HG03521 (cell line): ENCODE results near the gene MAP1LC3B.

Experiments used
- ATAC-seq: cut with Tn5 transposase; IDR thresholded peaks from one replicate; pipeline ENCODE4 v1.9.1; 2021; ENCODE audit warnings: mild to moderate bottlenecking, moderate library complexity; ENCODE audit not compliant: unreplicated experiment

The MAP1LC3B gene

DNA sequence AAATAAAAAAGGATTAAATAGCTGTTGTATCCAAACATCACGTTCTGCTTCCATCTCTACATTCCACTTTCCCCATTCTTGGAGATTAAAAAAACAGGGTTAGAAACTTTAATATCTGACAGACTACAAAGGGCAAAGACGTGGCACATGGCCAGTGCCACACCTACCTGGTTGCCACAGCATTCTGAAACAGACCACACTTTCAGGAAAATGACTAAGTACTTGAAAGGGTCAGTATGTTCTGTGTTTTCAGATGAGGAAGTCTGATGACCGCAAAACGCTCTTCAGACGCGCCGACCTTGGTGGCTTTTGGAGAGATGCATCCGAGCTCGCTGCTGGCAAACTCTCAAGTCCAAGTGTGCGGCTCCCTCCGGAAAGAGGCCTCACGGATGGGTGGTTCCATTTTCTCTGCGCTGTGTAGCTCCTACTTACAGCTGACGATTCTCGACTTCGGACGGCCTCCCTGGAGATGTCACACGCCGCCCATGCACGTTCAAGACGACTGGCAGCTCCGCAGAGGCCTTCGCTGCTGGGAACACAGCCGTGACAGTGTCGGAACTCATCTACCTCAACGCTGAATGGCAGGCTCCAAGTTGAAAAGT is 15.5 kb downstream of the MAP1LC3B start:
- ATAC-seq = no peak

DNA sequence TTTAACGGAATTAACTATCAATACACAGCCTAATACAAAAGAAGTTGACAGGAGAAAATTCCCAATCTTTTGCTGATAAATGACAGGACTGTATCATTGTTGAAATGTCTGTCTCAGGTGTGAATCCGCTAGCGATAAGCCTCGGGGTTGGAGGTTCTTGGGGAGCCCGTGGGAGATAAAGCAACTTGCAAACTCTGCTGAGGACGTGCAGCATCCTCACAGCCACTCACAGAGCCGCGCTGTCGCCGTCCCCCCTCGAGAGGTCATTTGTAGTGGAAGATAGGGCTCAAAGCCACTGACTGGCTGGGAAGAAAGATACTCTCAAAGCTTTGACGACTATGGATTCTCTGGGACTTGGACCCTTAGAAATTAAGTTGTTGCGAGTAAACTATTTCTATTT is 17.0 kb downstream of the MAP1LC3B start:
- no peak for ATAC-seq

DNA sequence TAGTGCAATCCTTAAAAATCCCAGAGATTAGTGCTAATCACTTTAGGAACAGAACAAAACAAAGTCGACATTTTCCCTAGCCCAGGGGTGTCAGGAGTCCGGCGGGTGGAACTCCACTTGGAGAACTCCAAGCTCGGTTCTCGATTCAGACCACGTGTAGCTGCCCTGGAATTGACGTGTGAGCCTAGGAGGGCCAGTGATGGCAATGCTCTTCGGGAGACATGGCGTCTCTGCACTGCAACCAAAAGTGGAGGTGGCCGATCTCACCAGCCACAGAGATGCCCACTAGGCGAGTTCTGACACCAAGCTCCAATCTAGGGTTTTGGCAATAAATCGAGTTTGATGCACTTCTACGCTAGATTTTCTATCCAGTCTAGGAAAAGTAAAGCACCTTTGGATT is 17.6 kb downstream of the MAP1LC3B start:
- no peak for ATAC-seq

DNA sequence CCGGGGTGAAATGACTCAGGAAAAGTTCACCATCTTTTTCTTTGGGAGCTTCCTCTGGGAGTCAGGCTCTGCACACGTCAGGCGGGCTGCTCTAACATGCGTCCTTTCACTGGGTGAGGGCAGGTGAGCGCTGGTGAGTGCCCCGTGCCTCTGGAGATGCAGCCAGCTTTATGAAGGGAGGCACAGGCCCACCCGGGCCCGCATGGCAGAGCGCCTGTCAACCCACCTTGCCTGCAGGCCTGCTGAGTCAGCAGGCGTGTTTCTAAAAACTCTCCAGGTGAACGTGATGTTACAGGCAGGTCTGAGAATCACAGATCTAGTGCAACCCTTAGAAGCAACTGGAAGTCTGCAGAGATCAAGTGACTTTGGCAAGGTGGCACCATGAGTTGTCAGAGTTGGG is 18.4 kb downstream of the MAP1LC3B start:
- no peak for ATAC-seq

DNA sequence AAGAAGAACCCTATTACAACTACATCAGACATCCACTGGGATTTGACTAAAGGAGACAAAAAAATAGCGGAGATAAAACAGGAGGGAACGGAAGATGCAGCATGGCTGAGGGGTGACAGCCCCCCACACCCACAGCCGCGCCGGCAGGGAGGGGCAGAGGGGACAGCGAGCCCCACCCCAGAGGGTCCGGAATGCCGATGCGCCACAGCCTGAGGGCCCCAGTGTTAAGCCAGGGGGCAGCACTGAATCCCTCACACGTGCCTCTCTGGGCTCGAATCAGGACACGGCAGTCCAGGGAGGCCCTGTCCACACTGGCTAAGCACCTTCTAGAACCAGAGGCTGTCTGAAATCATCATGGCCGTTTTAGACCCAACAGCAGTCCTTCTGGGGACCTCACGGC is 18.8 kb downstream of the MAP1LC3B start:
- ATAC-seq = no peak

DNA sequence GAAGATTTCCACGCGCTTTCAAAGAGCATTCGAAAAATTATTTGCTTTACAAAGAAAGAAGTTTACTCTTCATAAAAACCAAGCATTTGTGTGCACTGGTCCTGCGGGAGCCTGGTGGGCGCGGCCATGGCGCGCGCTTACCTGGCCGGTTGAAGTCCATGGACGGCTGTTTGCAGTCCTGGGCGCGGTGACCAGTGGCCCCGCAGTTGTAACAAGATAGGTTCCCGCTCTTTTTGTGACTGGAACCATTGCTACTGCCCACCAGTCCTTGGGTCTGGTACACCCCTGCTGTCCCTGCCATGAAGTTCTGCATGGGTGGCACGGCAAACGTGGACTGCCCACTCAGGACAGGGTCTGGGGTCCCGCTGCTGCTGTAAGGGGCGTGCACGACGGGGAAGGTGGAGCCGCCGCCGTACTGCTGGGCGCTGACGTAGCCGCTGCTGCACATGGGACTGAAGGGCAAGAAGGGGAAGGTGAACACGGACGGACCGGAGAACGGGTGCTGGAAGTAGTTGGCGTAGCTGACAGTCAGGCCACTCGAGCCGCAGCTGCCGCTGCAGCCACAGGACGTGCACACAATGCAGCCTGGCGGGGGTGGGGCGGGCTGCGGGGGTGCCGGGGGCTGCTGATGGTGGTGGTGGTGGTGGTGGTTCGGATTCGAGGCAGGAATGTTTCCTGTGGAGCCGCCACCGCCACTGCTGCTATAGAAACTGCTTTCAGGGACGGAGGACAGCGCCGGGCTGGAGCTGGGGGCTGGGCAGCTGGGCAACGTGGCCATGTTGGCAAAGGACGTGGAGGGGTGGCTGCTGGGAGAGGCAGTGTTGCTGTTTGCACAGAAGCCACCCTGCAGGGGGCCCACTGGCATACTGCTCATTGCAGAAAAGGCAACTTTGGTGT is 19.5 kb downstream of the MAP1LC3B start:
- ATAC-seq = no peak

DNA sequence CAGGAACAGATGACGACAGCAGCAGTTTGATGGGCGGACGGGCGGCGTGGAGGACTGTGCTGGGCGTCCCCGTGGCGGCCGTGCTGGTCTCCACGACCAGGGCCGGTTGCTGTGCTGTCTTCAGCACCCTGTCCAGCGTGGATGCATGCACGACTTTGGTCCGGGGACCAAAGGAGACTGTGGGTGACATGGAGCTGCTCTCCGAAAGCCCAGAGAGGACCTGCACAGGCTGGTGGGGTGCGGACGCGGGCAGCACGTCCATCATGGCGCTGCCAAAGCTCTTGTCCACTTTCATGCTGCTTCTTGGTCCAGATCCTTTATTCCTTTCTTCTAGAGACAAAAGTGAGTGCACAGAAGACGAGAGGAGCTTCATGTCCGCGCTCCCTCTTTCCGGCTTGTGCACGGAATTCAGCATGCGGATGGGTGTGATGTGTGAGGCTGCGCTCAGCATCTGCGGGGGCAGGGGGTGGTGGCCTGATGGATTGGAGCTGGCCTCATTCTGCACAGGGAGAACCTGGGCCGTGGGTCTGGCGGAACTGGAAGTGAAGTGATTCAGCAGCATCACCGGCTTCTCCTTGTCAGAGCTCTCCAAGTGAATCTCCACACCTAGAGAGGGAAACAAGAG is 20.3 kb downstream of the MAP1LC3B start:
- ATAC-seq = no peak

DNA sequence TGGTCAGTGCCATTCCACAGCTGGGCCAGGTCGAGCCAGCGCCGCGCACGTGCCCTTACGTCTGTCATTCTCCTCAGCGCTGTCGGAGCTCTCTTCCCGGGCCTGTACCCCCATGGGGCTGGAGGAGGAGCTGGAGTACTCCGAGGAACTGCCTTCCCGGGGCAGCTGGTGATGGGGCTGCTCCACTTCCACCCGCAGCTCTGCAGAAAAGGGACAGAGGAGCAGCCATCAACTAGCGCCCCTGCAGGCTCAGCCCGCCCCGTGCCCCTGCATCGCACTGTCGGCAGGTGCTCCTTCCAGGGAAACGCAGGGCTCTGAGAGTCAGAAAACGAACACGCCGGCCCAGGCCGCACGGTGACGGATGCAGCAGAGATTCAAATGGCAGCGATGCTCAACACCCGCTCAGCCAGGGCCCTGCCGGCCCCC is 20.9 kb downstream of the MAP1LC3B start:
- ATAC-seq = no peak

DNA sequence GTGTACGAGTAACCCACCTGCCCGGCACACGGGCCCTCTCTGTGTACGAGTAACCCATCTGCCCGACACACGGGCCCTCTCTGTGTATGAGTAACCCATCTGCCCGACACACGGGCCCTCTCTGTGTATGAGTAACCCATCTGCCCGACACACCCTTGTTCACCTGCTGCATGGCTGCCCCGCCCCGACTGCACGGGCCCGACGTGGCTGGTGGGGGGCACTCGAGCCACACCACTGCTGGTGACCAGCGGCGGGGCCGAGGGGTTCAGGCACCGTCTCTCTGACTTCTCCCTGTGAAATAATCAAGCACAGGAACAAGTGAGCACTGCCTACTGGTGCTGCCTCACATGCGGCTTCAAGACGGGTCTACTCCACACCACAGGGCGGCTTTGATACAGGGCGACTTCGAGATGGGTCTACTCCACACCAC is 22.1 kb downstream of the MAP1LC3B start:
- ATAC-seq = no peak

DNA sequence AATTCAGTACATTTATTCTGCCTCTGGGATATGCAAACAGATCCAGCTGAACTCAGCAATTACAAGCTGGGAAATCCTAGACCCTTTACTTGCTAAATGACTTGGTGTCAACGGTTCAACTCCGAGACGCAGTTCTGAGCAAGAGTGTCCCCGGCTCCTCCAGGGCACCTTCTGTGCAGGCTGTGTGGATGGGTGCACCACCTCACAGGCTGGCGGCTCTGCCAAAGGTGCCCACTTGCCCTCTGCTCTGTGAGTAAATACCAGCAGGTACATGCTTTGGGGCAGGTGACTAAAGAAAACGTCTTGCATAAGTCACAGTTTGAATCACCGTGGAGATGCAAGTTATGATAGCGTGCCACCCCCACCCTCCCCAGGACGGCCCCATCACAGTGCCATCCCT is 23.3 kb downstream of the MAP1LC3B start:
- ATAC-seq = no peak

DNA sequence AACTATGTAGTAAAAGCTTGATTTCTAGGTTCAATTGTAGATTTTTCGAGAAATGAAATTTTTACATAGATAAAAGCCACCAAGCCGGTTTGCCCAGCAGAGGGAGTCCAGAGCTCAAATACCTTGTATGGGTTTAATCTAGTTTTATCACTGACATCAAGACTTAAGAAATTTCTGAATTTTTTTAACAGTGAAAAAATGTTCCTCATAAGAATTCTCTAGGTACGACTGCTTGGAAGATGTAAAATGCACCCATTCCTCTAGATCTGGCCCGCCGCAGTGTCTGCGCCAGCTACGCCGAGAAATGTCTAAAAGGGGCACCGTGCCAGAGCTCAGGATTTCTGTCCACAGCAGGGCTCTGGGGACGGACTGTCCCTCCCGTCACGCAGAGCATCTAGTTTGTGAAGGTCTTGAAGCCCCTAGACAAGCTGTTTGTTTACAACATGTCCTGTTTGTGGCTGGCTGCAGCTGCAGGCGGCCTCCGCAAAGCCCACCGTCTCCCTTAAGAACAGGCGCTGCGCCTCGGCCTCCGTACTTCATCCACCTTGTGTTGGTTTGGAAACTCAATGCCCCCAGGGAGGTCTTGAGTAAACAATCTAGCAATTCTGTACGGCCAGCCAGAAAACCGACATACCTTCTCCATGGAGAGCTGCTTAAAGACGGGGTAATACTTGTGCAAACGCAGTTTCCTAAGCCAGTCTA is 24.8 kb downstream of the MAP1LC3B start:
- no peak for ATAC-seq

DNA sequence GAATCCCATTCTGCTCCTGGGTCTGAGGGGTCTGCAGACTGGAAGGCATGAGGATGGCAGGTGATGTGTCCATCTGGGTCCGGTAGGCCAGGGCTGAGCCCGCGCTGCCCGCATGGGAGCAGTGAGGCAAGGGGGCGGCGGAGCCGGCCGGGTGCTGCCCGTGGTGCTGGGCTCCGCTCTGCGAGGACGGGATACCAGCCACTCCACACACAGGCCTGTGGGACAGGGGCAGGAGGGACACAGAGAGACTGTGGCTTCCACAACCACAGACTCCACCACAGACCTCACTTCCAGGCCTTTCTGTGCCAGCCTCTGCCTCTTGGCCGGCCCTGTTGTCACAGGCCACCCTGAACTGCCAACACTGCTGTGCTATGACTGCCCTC is 25.4 kb downstream of the MAP1LC3B start:
- ATAC-seq = no peak

DNA sequence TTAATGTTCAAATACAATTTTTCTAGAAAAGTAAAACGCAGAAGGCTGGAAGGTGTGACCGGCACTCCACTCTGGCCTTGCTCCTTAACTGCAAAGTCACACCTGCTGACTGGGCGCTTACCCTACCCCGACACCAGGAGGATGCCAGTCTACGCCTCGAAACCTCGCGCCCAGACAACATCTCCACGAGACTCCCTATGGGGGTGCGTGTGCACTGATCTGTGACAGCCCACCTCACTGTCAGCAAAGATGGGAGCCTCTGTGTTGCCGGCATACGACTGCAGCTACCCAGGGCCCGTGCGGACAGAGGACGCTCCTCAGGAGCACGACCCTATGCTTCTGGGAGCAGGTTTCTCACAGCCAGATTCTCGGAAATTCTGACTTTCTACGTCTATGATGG is 26.1 kb downstream of the MAP1LC3B start:
- no peak for ATAC-seq

DNA sequence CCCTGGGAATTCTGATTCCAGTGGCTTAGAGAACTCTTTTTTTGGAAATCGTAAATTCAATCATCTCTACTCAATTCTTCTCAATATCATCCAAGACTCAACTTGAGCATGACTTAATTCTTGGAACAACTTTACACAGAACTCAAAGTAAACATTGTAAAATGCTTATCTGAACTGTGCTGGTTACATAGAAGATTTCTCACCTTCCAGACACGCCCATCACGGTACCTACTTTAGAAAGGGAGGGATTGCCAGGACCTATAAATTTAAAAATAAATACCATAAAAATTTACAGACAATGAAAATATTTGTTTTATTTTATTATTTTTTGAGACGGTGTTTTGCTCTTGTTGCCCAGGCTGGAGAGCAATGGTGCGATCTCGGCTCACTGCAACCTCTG is 26.5 kb downstream of the MAP1LC3B start:
- no peak for ATAC-seq

DNA sequence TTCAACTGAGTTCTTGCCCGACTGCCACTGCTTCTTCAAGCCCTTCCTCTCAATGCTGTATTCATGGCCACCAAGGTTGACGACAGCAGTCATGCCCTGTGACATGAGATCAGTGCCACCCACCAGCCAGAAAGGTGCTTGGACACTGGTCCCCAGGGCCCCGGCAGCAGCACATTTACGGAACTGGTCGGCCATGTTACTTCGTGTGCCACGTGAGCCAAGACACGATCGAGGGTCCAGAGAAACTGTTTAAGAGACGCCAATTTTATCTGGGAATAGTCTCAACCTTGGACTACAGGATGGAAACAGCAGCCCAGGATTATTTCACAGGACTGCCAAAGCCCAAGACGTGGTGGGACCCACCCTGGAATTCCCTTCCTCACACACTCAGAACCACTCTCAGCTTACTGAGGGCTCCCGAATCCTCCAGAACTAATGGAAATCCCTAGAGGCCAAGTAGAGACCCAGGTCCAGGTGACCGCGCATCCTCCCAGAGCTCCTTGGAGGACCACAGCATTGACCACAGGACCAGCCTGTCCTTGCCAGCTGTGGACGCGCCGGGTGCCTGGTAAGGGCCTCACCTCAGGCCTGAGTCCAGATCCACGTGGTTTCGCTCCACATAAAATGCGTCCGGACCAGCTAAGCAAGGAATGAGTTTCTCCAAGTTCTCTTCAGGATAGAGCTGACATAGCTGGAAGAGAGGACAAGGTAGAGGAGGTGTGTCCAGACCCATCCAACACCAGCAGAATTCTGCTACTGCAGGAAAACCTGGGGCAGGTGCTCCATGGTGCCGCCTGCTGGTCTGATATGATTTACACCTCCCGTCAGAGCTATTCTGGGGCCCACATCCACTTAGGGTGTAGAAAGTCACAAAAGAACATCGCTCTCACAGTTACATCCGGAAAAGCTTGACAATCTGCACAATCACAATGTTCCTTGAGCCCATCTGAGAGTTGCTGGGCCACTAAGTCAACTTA is 28.2 kb downstream of the MAP1LC3B start:
- no peak for ATAC-seq

DNA sequence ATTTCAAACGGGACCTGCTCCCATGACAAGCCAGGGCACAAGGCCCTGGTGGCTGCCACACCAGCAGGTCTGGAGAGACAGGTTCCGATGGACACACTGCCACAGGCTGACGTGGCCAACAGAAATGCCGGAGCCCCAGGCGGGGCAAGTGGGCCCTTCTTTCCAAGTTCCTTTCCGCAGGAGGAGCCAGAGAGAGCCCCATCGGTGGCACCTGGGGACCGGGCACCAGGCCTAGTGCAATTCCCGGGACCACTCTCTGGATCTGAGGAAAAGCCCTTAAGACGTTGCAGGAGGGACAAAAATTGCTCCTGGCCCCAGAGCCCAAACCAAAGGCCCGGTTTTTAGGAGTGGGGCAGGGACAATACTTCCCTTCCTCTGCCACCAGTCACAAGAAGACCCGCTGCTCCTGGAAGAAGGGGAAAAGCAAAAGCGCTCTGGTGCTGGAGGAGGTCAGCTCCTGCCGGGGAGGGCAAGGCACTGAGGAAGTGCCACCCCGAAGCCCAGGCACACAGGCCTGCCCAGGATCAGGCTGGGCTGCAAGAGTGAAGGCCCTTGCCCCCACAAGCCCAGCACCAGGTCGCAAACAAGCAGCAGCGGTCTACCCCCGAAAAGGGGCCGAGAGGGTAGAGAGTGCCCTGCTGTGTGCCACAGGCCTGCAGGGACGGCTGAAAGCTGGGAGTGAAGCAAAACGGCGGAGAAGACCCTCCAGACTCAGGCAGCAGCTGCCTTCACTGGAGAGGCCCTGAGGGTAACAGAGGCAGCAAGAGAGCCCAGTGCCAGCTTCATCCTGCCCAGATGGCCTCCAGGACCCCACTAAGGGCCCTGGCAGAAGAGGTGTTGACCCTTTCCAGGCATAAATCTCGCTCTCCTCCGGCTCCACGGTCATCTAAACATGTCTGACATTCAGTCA is 29.1 kb downstream of the MAP1LC3B start:
- ATAC-seq = no peak

DNA sequence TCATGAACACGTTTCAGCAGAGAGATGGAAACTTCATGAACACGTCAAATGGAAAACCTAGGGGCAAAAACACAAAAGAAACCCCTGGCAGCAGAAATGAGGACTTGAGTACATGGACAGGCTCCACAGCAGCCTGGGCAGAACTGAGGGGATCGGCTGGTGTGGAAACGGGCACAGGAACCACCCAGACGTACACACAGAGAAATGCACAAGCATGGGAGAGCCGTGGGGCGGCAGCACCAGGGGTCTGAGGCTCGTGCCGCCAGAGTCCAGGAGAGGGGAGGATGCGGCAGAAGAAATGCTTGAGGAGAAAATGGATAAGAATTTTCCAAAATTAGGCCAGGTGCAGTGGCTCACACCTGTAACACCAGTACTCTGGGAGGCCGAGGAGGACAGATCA is 30.0 kb downstream of the MAP1LC3B start:
- no peak for ATAC-seq

DNA sequence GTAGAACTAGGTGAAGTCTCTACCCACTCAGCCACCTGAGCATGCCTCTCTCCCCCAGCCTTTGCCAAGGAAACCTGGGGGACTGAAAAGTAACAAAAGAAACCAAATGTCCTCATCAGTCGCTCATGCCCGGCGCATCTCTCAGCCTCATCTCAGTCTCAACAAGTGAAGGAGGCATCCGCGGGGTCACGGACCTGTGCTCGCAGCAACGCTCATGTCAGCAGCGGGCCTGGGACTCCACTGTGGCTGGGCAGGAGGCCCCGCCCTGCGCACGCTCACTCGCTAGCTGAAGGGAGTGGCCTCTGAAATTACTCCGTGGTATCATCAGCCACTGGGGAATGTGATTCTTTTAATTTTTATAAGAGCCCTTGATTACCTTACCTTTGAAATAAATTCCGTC is 31.3 kb downstream of the MAP1LC3B start:
- no peak for ATAC-seq

DNA sequence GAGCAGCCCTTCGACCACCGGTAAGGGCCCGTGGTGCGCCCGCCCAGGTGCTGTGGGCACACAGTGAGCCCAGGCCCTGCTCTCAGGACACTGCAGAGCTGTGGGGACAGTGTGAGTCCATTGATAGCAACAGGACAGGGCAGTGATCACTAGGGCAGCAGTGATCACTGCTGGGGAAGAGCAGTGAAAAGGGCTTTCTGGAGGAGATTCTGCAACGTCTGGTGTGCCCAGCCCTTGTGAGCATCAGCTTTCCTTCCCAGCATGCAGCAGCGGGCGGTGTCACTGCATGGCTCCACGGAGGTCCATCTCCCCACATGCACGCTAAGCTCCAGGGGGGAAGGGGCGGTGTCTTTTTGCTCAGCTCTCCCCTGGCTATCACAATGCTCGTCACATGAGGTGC is 32.1 kb downstream of the MAP1LC3B start:
- no peak for ATAC-seq
